EL (cell line): ENCODE results near the gene TTC12.
A peak's percentile ranks its signal among the peaks of the same experiment; 100 is the strongest.

Source experiments
- DNase-seq: peaks from one replicate; pipeline ENCODE4 v3.0.0-alpha.2; 2016

Gene TTC12

DNA sequence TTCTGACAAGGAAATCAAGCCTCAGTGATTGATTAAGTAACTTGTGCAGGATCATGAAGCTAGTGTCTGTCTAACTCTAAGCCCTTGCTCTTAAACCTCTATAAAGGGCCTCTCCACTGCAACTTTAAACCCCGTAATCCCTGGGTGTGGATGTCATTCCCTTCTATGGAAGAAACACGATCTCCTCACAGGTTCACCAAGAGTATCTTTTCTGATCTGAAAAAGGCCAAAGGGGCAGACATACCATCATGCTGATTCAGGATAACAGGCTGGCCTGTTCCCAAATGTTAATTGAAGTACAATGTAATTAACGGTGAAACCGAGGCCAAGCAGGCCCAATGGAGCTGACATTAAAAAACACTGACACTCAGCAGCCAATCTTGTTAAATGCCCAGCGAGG lies 17.1 kb downstream of the TTC12 start:
- DNase-seq: no peak

DNA sequence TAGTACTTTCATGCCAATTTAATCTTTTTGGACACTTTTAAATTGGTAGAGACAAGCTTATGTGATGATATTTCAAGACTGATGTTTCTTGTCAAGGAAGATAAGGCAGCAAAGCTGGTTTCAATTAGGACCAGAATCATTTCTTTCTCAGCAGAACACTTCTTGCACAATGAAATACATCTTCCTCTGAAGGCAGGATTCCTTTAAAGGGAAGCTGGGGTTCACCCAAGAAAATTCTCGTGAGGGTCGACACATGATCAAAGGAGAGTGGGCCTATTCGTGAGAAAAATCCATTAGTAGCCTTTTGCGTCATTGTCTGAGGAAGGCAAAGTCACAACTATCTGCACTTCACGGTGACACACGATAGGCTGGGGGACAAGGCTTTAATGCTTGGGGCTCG lies 17.6 kb downstream of the TTC12 start:
- DNase-seq: no peak

- no peak for DNase-seq
Observed at GRCh38 chr11:113332638-113333329, 18.4 kb downstream of the TTC12 start.

DNA sequence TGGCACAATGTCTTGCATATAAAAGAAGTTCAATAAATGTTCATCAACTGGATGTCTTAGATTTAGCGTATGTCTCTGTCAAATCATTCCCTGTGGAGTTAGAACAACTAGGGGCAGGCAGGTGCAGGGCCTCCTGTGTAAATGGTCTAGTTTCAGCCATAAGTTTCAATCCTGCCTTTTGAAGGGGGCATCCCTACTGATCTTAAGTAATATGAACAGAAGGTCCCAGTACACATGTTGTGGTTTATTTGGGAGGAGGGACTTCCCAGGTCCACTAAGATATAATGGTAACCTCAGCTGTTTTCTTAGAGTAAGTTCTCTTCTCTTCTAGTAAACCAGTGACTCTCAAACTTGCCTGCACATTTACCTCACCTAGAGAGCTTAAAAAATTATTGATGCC lies 19.8 kb downstream of the TTC12 start:
- no peak for DNase-seq

GRCh38 chr11:113338730-113339129 lies 24.3 kb downstream of the TTC12 start:
- no peak for DNase-seq

GRCh38 chr11:113339929-113340589 lies 25.7 kb downstream of the TTC12 start:
- no peak for DNase-seq

DNA sequence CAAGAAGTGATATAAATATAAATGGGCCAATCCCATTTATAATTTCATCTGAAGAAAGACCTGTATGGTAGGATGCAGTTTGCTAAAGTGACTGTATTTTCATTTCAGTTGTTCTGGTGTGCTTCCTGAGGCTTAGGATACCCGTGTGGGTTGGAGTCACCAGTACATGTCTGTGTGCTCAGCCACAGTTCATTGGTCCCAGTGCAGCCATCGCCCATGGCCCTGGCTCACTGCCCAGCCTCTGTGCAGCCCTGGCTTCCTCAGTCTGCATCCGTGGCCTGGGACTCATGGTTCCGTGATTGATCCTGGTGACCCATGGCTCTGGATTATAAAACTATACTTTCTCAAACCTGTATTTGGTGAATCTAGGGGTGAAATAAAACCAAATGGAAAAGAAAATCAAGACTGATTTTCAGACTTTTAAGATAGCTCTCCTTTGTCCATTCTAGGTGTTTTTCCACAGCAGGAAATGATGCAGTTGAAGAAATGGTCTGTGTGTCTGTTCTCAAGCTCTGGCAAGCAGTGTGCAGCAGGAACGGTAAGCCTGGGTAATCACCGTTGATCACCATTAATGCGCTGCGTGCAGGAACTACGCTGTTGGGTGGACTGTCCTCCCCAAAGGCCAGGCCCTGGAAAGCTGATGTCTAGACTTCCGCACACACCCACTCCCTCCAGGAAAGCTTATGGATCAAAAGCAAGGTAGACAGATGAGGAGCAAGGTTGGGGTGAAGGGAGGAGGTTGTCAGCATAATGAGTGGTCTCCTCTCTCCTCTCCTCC lies 27.2 kb downstream of the TTC12 start:
- DNase-seq: no peak

DNA sequence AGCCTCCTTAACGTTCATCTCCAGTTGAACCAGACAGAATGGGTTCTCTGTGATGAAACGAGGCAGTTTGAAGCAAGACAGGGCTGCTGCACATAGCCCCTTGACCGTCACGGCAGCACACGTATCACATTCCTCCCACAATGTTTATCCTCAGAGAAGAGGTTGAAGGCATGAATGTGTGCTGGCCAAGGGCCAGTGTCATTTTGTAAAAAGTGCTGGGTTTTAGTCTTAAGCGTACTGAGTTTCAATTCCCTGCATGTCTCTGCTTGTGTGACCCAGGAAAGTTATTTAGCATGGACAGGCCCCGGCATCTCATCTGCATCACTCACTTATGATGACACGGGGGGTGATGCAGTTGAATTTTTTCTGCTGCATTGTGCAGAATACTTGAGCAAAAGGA lies 31.6 kb downstream of the TTC12 start:
- no peak for DNase-seq

GRCh38 chr11:113349528-113349927 lies 35.1 kb downstream of the TTC12 start:
- DNase-seq: no peak

DNA sequence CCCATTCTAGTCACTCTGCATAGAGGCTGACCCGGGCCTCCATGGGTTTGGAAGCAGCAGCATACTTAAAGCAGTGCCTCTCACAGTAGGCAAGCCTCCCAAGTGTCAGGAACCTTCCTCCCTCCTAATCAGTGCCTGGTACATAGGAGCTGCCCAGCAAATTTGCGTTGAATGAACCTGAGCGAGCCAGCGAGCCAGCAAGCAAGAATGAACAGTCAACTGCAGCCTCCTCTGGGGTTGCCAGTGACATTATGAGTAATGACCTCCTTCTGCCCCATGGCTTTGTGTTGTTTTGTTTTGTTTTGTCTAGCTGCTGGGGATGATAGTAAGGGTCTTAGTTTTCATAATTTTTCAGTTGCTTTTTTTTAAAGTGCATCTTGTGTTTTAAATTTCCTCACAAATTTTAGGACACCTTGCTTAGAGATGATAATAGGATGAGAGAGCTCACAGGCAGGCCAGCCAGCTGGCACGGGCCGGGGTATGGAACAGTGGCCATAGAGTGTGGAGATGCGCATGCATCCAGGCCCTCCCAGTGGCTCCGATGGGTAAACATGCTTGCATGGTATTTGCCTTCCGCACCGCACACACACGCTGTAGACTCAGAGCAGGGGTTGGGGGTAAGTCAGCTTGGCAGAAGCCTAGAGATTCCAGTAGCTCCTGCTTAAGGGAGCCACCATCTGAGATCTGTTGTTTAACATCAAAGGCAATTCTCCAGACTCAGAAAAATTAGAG lies 36.1 kb downstream of the TTC12 start:
- DNase-seq: no peak

DNA sequence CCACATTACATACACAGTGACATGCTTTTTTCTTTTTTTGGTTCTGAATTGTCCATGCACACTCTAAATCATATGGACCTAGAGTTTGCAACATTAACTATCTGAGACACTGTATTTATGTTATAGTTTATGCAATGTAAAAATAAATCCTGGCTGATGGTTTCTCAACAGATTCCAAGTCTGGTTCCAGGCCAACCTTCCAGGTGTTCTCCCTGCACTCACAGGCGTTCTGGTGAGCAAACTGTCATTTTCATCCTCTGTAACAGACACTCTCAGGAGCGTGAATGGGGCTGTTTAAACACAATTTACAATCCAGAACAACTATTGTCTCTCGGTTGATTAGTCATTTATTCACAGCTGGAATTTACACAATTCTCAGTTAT lies 36.7 kb downstream of the TTC12 start:
- no peak for DNase-seq

DNA sequence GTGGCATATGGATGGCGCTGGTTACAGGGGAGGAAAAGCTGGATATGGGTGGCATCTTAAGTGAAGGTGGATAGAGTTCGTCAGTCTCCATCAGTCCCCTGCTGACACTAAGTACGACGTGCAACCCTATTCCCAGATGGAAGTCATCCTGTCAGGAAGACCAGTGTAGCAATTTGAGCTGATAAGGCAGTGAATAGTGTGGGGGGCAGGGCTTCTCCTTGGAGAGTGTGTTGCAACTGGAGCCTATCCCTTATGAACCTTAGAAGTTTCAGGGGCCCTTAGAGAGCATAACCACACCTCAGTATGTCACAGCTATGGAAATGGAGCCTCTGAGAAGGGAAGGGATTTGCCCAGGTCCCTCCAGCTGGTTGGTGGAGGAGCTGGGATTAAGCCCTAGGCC lies 37.1 kb downstream of the TTC12 start:
- DNase-seq: no peak

GRCh38 chr11:113356203-113356602 lies 41.8 kb downstream of the TTC12 start:
- DNase-seq: no peak

GRCh38 chr11:113363406-113363805 lies 49.0 kb downstream of the TTC12 start:
- no peak for DNase-seq

DNA sequence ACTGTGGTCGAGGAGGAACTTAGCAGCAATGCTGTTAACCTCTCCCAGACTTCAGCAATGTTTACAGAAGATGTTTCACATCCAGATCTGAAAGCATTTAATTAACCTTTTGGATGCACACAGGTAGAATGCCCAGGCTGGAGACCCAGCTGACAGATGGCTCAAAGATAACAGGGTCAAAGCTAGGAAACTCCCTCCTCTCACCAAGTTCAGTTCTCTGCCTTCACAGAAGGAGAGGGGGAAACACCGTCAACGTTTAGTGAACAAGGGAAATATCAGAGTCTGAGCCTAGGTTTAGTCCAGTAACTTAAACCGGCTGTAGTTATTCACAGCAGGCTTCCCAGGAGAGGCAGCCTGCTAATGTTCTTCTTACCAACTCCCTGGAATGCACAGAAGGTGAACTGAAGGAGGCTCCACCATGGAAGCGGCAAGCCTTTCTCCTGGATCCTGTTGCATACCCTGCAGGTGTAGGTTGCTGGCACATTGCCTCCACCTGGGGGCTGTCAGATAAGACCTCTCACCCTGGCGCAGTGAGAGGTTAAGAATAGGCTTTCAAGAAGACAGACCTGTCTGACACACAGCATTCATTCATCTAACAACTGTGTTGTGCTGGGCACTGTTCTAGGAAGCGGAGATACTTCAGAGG lies 49.7 kb downstream of the TTC12 start:
- DNase-seq: no peak

- no peak for DNase-seq
Observed at GRCh38 chr11:113365895-113366294, 51.5 kb downstream of the TTC12 start.

- DNase-seq: no peak
Observed at GRCh38 chr11:113369411-113369810, 55.0 kb downstream of the TTC12 start.

DNA sequence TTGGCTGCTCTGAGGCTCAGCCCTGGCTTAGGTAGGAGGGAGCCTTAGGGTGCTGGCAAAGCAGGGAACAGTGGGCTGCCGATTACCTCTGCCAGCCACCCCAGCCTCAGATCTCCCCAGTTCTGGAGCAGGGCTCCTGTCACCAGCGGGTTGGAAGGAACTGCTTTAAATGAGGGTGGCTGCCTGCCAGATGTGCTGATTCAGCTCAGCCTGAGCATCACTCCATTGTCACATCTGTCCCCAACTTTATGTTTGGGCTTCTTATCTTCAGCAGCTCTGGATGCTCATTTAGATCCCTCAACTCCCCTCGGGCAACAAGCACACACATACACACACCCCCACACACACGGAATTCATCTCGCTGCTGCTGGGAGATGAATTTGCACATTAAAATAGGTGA lies 56.3 kb downstream of the TTC12 start:
- DNase-seq: no peak

DNA sequence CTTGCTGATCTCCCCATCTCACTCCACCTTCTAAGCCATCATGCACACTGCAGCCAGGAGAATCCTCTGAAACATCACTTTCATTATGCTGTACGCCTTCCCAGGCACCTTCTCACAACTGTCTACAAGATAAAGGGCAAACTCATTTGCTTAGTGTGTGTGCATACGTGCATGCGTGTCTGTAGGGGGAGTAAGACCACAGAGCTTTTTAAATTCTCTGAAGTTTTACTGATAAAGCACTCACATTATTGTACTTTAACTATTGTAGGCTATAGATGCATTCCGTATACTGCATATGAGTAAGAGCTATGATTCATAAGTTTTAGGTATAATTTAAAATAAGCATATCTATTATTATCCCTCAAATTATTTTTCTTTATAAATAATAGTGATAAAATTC lies 57.9 kb downstream of the TTC12 start:
- no peak for DNase-seq

- DNase-seq: peak; percentile 50
Observed at GRCh38 chr11:113373306-113373705, 58.9 kb downstream of the TTC12 start.

- no peak for DNase-seq
Observed at GRCh38 chr11:113373981-113374560, 59.7 kb downstream of the TTC12 start.

- DNase-seq: no peak
Observed at GRCh38 chr11:113375402-113375801, 61.0 kb downstream of the TTC12 start.

GRCh38 chr11:113376156-113376555 lies 61.8 kb downstream of the TTC12 start:
- no peak for DNase-seq
